ENCODE results near the gene APBB2.
"Not testable (repeated sequence)": the region's sequence is repeated elsewhere in the genome, so short reads cannot be mapped to it uniquely, and the experiment has no call there.

Gene APBB2

GRCh38 chr4:40939856-40940255 lies 274.5 kb downstream of the APBB2 start:
- DNase-seq (ENCODE audit: low read depth in 2 of 2): no peak

- no peak for DNase-seq (ENCODE audit: low read depth in 2 of 2)
These were observed 276.0 kb downstream of the APBB2 start for GRCh38 chr4:40938337-40938736.

GRCh38 chr4:40937140-40937725 lies 277.1 kb downstream of the APBB2 start:
- DNase-seq (ENCODE audit: low read depth in 2 of 2): no peak

GRCh38 chr4:40934676-40935075 lies 279.7 kb downstream of the APBB2 start:
- no peak for DNase-seq (ENCODE audit: low read depth in 2 of 2)

- DNase-seq (ENCODE audit: low read depth in 2 of 2): no peak
These were observed 280.9 kb downstream of the APBB2 start for GRCh38 chr4:40933272-40934053.

- DNase-seq (ENCODE audit: low read depth in 2 of 2): no peak
These were observed 282.5 kb downstream of the APBB2 start for GRCh38 chr4:40931841-40932240.

GRCh38 chr4:40931238-40931637 lies 283.1 kb downstream of the APBB2 start:
- DNase-seq (ENCODE audit: low read depth in 2 of 2): no peak

- no peak for DNase-seq (ENCODE audit: low read depth in 2 of 2)
These were observed 287.3 kb downstream of the APBB2 start for GRCh38 chr4:40927074-40927473.

GRCh38 chr4:40924793-40925117 lies 289.6 kb downstream of the APBB2 start:
- no peak for DNase-seq (ENCODE audit: low read depth in 2 of 2)

GRCh38 chr4:40924096-40924792 lies 290.1 kb downstream of the APBB2 start:
- DNase-seq (ENCODE audit: low read depth in 2 of 2): peak; percentile 77 to 90

GRCh38 chr4:40923316-40924095 lies 290.8 kb downstream of the APBB2 start:
- no peak for DNase-seq (ENCODE audit: low read depth in 2 of 2)

- not testable (repeated sequence) for DNase-seq (ENCODE audit: low read depth in 2 of 2)
These were observed 294.4 kb downstream of the APBB2 start for GRCh38 chr4:40919976-40920375.

GRCh38 chr4:40918330-40918729 lies 296.0 kb downstream of the APBB2 start:
- no peak for DNase-seq (ENCODE audit: low read depth in 2 of 2)

- DNase-seq (ENCODE audit: low read depth in 2 of 2): peak; percentile 47 to 55
These were observed 297.5 kb downstream of the APBB2 start for GRCh38 chr4:40916880-40917279.

- DNase-seq (ENCODE audit: low read depth in 2 of 2): no peak
These were observed 298.2 kb downstream of the APBB2 start for GRCh38 chr4:40916218-40916555.

- DNase-seq (ENCODE audit: low read depth in 2 of 2): no peak
These were observed 298.8 kb downstream of the APBB2 start for GRCh38 chr4:40915318-40916217.

- DNase-seq (ENCODE audit: low read depth in 2 of 2): no peak
These were observed 301.7 kb downstream of the APBB2 start for GRCh38 chr4:40912460-40913184.

- no peak for DNase-seq (ENCODE audit: low read depth in 2 of 2)
These were observed 303.6 kb downstream of the APBB2 start for GRCh38 chr4:40910706-40911105.

- DNase-seq (ENCODE audit: low read depth in 2 of 2): peak; percentile 34 to 35
These were observed 304.9 kb downstream of the APBB2 start for GRCh38 chr4:40909363-40909876.

- DNase-seq (ENCODE audit: low read depth in 2 of 2): peak; percentile 72 to 78
These were observed 305.5 kb downstream of the APBB2 start for GRCh38 chr4:40908702-40909362.

Data from stimulated activated CD4-positive, alpha-beta T cell treated with anti-CD3 and anti-CD28 coated beads, Interleukin-4, amount 100 ng/mL, for 48 hours (primary cell).